Activated naive CD4-positive, alpha-beta T cell treated with anti-CD3 and anti-CD28 coated beads, Interleukin-2, amount 50 U/mL, for 72 hours (primary cell): ENCODE data around the gene ZGRF1. TPM values are rescaled to one million over a fixed set of nuclear protein-coding genes. Genes with fewer than 3 reads are reported as not detected.
"Not testable (repeated sequence)": the region's sequence is repeated elsewhere in the genome, so short reads cannot be mapped to it uniquely, and the experiment has no call there.

Experiments used
- ATAC-seq, 2 donors: fragments of 150-1000 bp; cut with Tn5 transposase; 2 replicates each; pipeline ENCODE4 v1.10.0; 2021; ENCODE audit warnings: mild to moderate bottlenecking in 2 of 2, moderate library complexity in 2 of 2
- DNase-seq, 2 donors: peaks; one replicate each; pipeline ENCODE4 v3.0.0; 2021 to 2022; ENCODE audit warnings: low spot score in 2 of 2
- H3K27ac Mint-ChIP-seq, 2 donors: one replicate each; pipeline ENCODE4 v1.8.0; 2022; ENCODE audit warnings: mild to moderate bottlenecking in 2 of 2, mixed read lengths in 2 of 2
- H3K36me3 Mint-ChIP-seq, 2 donors: one replicate each; pipeline ENCODE4 v1.8.0; 2022; ENCODE audit warnings: mixed read lengths in 2 of 2
- H3K9me3 Mint-ChIP-seq, 2 donors: one replicate each; pipeline ENCODE4 v1.8.0; 2022; ENCODE audit warnings: mixed read lengths in 2 of 2
- total RNA-seq, 2 donors: library from RNA; stranded (reverse); gene quantifications; one replicate each; pipeline ENCODE4 v1.2.3, GENCODE V29; 2022

Gene ZGRF1
- total RNA-seq, 2 donors from 2014 or later = 52.8 to 56.9 TPM

- ATAC-seq (no peak), DNase-seq (no peak)
- Mint-ChIP-seq H3K27ac (no peak overlapping the region), H3K9me3 (peaks cover 5% of the 10 kb centered on the region in 2 donors), H3K36me3 (peaks cover 6 to 13% of the 10 kb centered on the region in 2 donors)
Observed at GRCh38 chr4:112589206-112589605, 47.5 kb downstream of the ZGRF1 start.

GRCh38 chr4:112585977-112586736 lies 50.6 kb downstream of the ZGRF1 start:
- DNase-seq (no peak), ATAC-seq (no peak)
- Mint-ChIP-seq H3K9me3 (no peaks in the 10 kb centered on the region), H3K27ac (no peak overlapping the region), H3K36me3 (peaks cover 6 to 21% of the 10 kb centered on the region in 2 donors)

DNA sequence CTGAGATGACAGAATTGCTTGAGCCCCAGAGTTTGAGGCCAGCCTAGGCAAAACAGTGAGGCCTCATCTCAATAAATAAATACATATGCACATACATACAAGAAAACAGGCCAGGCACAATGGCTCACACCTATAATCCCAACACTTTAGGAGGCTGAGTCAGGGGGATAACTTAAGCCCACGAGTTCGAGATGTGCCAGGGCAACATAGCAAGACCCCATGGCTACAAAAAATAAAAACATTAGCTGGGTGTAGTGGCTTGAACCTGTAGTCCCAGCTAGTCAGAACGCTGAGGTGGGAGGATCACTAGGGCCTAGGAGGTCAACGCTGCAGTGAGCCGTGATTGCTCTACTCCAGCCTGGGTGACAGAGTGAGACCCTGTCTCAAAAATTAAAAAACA lies 69.2 kb downstream of the ZGRF1 start:
- ATAC-seq (no peak), DNase-seq (no peak)
- Mint-ChIP-seq H3K9me3 (no peaks in the 10 kb centered on the region), H3K27ac (no peak overlapping the region), H3K36me3 (peaks cover 7 to 13% of the 10 kb centered on the region in 2 donors)

DNA sequence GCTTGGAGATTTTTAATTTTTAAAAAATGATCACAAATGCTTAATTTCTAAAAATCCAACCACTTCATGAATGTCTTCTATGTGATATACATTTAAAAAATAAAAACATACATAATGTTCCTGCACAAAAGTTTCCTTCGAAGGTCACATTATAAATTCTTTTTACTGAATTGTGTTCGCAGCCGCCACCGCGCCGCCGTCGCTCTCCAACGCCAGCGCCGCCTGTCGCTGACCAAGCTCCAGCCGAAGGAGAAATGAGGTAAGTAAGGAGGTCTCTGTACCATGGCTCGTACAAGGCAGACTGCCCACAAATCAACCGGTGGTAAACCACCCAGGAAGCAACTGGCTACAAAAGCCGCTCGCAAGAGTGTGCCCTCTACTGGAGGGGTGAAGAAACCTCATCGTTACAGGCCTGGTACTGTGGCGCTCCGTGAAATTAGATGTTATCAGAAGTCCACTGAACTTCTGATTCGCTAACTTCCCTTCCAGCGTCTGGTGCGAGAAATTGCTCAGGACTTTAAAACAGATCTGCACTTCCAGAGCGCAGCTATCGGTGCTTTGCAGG lies 71.9 kb downstream of the ZGRF1 start:
- peaks cover 10 to 17% of the 10 kb centered on the region in 2 donors for H3K36me3 Mint-ChIP-seq
- ATAC-seq (no peak), DNase-seq (no peak)
- H3K9me3 Mint-ChIP-seq = no peaks in the 10 kb centered on the region
- H3K27ac Mint-ChIP-seq = no peak overlapping the region

- ATAC-seq (no peak), DNase-seq (no peak)
- H3K36me3 Mint-ChIP-seq = peaks cover 14 to 23% of the 10 kb centered on the region in 2 donors
- no peak overlapping the region for H3K27ac Mint-ChIP-seq
- no peaks in the 10 kb centered on the region for H3K9me3 Mint-ChIP-seq
Observed at GRCh38 chr4:112563431-112564200, 73.1 kb downstream of the ZGRF1 start.

DNA sequence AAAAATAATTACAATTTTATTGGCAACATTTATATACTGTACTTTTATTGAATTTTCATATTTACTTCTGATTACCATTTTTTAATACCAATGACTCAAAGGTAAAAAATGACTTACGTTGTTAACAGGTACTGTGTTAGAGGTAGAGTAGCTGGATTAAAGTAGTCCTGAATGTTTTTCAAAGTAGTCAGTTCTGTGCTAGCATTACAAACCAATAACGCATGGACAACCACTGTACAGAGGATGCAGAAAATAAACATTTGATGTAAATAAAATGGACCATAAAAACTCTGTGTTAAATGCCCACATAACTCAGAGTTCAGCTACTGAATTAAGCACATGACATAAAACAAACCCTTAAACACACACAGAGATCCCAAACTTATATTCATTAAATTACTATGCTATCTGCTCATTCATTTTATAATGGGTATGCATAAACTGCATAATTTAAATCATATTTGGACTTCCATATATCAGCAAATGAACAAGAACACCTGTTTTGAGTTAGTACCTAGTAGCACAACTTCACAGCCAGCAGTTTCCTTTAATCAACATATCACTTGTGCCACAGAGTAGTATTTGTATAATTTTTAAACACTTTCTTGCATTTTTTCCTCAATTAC lies 74.3 kb downstream of the ZGRF1 start:
- Mint-ChIP-seq H3K9me3 (no peaks in the 10 kb centered on the region), H3K36me3 (peaks cover 17 to 21% of the 10 kb centered on the region in 2 donors), H3K27ac (no peak overlapping the region)
- no peak for DNase-seq
- ATAC-seq = no peak

GRCh38 chr4:112560084-112560483 lies 76.6 kb downstream of the ZGRF1 start:
- peaks cover 16 to 17% of the 10 kb centered on the region in 2 donors for H3K36me3 Mint-ChIP-seq
- no peaks in the 10 kb centered on the region for H3K9me3 Mint-ChIP-seq
- no peak overlapping the region for H3K27ac Mint-ChIP-seq
- no peak for ATAC-seq
- no peak for DNase-seq

DNA sequence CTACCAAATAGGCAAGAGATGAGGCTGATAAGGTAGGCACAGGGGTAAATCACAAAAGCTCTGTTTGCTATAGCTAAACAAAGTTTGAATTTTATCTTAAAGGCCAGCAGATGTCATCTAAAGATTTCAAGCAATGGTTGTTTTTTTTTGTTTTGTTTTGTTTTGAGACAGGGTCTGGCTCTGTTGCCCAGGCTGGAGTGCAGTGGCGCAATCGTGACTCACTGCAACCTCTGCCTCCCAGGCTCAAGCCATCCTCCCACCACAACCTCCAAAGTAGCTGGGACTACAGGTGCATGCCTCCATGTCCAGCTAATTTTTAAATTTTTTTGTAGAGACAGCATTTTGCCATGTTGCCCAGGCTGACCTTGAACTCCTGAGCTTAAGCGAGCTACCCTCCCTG lies 77.7 kb downstream of the ZGRF1 start:
- H3K36me3 Mint-ChIP-seq = peaks cover 16 to 20% of the 10 kb centered on the region in 2 donors
- no peak overlapping the region for H3K27ac Mint-ChIP-seq
- ATAC-seq (no peak), DNase-seq (no peak)
- H3K9me3 Mint-ChIP-seq = no peaks in the 10 kb centered on the region

DNA sequence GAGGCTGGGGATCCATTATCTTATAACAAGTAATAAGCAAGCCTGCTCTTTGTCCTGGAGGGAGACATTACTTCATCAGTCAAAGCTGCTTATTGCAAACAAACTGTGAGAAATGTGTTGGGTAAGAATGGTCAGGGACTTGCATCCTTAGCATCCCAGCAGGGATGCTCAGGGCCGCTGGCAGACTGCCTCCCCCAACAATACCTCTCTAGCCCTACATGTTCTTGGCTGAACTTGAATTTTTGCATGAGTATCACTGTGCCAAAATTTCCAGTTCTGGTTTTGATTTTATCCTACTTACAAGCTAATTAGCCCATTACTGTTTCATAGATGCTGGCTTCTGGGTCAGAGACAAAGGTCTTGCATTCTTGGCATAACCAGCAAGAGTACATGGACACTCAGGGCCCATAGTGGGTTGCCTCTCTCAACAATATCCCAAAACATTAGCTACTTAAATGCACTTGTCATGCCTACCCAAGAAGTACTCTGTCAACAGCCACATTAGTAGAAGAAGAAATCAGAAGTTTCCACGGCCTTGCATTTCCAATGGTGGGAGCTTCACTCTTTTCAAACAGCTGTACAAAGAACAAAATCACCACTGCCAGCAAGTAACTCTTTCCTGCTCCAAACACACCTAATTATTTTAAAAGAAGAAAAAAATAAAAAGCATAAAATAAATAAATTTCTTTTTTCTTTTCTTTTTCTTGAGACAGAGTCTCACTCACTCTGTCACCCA lies 78.9 kb downstream of the ZGRF1 start:
- ATAC-seq (no peak), DNase-seq (no peak)
- Mint-ChIP-seq H3K36me3 (peaks cover 16 to 20% of the 10 kb centered on the region in 2 donors), H3K27ac (no peak overlapping the region), H3K9me3 (no peaks in the 10 kb centered on the region)

- H3K27ac Mint-ChIP-seq, DNase-seq, H3K9me3 Mint-ChIP-seq, ATAC-seq: not testable (repeated sequence)
- H3K36me3 Mint-ChIP-seq = peaks cover 9 to 12% of the 10 kb centered on the region in 2 donors
Observed at GRCh38 chr4:112554271-112554670, 82.4 kb downstream of the ZGRF1 start.

DNA sequence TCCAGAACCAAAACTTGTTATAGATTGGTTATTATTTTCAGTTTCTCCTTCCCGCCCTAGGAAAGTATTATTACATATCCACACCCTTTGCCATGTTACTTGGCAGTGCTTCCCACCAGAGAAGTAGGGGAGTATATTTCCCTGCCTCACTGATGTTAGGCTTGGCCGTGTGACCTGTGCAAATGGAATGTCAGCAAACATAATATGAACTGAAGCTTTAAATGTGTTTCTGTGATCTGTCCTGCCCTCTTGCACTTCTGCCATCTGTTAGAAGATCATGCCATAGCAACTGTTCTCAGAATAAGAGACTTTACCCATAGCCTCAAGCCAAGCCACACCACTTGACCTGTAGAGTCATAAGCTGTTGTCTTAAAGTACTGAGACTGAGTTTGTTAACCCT lies 84.0 kb downstream of the ZGRF1 start:
- Mint-ChIP-seq H3K36me3 (peaks cover 5 to 8% of the 10 kb centered on the region in 2 donors), H3K9me3 (no peaks in the 10 kb centered on the region), H3K27ac (no peak overlapping the region)
- no peak for ATAC-seq
- DNase-seq = no peak

DNA sequence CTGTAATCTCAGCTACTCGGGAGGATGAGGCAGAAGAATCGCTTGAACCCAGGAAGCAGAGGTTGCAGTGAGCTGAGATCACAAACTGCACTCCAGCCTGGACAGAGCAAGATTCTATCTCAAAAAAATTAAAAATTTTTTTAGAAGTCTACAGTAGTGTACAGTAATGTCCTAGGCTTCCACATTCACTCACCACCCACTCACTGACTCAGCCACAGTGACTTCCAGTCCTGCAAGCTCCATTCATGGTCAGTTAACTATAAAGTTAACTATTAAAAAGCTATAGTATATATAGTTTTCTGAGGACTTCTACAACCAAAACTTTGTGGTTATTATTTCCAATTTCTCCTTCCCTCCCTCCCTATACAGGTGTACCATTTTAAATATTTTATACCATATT lies 86.0 kb downstream of the ZGRF1 start:
- H3K36me3 Mint-ChIP-seq = peaks cover 0 to 8% of the 10 kb centered on the region in 2 donors
- no peak for DNase-seq
- no peaks in the 10 kb centered on the region for H3K9me3 Mint-ChIP-seq

GRCh38 chr4:112546476-112546875 lies 90.2 kb downstream of the ZGRF1 start:
- Mint-ChIP-seq H3K9me3 (no peaks in the 10 kb centered on the region), H3K27ac (no peak overlapping the region), H3K36me3 (no peaks in the 10 kb centered on the region)
- DNase-seq (no peak), ATAC-seq (no peak)

More for the DNA sequence above, 86.0 kb downstream of the ZGRF1 start:
- no peak for ATAC-seq
- no peak overlapping the region for H3K27ac Mint-ChIP-seq

DNA sequence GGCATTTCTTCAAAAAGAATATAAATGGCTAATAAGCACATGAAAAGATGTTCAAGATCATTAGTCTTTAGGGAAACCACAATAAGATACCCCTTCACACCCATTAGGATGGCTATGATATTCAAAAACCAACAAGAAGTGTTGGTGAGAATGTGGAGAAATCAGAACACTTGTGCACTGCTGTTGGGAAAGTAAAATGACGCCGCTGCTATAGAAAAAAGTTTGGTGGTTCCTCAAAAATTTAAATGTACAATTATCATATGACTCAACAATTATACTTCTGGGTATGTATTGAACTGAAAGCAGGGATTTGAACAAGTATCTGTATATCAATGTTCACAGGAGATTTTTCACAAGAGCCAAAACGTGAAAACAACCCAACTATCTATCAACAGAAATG lies 91.4 kb downstream of the ZGRF1 start:
- Mint-ChIP-seq H3K36me3 (no peaks in the 10 kb centered on the region), H3K27ac (no peak overlapping the region), H3K9me3 (no peaks in the 10 kb centered on the region)
- no peak for ATAC-seq
- no peak for DNase-seq

- ATAC-seq (no peak), DNase-seq (no peak)
- H3K36me3 Mint-ChIP-seq = no peaks in the 10 kb centered on the region
- H3K27ac Mint-ChIP-seq = no peak overlapping the region
- no peaks in the 10 kb centered on the region for H3K9me3 Mint-ChIP-seq
Observed at GRCh38 chr4:112540695-112541094, 96.0 kb downstream of the ZGRF1 start.

DNA sequence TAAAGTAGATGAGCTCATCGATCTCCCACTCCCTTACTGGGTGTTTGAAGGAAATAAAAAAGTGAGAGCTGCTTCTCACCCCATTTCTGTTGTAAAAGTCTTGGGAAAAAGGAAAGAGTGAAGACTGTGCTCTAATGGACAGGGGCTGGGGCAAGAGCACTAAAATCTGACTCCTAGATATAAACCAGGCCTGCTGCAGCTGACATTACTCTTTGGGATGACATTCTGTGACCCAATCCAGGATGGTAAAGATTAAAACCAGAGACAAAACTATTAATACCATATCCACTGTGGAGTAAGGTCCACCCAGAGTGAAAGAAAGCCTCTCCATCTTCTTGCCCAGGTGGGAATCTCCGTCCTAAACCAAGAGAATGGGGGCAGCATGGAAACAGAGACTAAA lies 100.6 kb downstream of the ZGRF1 start:
- no peak overlapping the region for H3K27ac Mint-ChIP-seq
- H3K36me3 Mint-ChIP-seq = no peaks in the 10 kb centered on the region
- H3K9me3 Mint-ChIP-seq = no peaks in the 10 kb centered on the region
- DNase-seq (no peak), ATAC-seq (no peak)
